Heart right ventricle (tissue), 16 donors: ENCODE results near the gene TTF2. TPM values are rescaled to one million over a fixed set of nuclear protein-coding genes. Genes with fewer than 3 reads are reported as not detected.
A peak's percentile ranks its signal among the peaks of the same experiment; 100 is the strongest.

Source experiments
- ATAC-seq, 8 donors: fragments of 200-7000 bp; cut with Tn5 transposase; one replicate each; pipeline ENCODE4 v1.9.1; 2020; ENCODE audit warnings: mild to moderate bottlenecking in 8 of 8, moderate library complexity in 8 of 8, moderate number of reproducible peaks in 1 of 8
- DNase-seq, 2 donors: peaks; one replicate each; pipeline ENCODE4 v3.0.0-alpha.2; 2020
- H3K27ac ChIP-seq, 10 donors: fragments of 200-600 bp; sonication (generic) in 2 of 10; one replicate each; pipeline versions ENCODE4 v1.5.0 to v1.8.0; 2020 to 2022; ENCODE audit warnings: mild to moderate bottlenecking in 3 of 10
- H3K27me3 ChIP-seq, 7 donors: fragments of 200-600 bp; one replicate each; pipeline ENCODE4 v1.8.0; 2021 to 2022; ENCODE audit warnings: mild to moderate bottlenecking in 2 of 7
- H3K36me3 ChIP-seq, 9 donors: fragments of 200-600 bp; sonication (generic) in 1 of 9; one replicate each; pipeline versions ENCODE4 v1.5.0 to v1.8.0; 2020 to 2022; ENCODE audit warnings: mild to moderate bottlenecking in 2 of 9
- H3K4me1 ChIP-seq, 9 donors: fragments of 200-600 bp; sonication (generic) in 1 of 9; one replicate each; pipeline versions ENCODE4 v1.5.0 to v1.8.0; 2020 to 2022; ENCODE audit warnings: mild to moderate bottlenecking in 4 of 9
- H3K4me3 ChIP-seq, 10 donors: fragments of 200-600 bp; sonication (generic) in 2 of 10; one replicate each; pipeline versions ENCODE4 v1.5.0 to v1.8.0; 2020 to 2022; ENCODE audit warnings: mild to moderate bottlenecking in 7 of 10, moderate library complexity in 2 of 10
- H3K9me3 ChIP-seq, 11 donors: fragments of 200-600 bp in 10 of 11; sonication (generic) in 2 of 11; one replicate each; pipeline versions ENCODE4 v1.5.0 to v1.8.0; 2013 to 2022; ENCODE audit warnings: mild to moderate bottlenecking in 2 of 11, control low read depth in 1 of 11, moderate library complexity in 1 of 11
- CTCF ChIP-seq, 9 donors: fragments of 200-600 bp; sonication (generic) in 2 of 9; IDR thresholded peaks; one replicate each; pipeline versions ENCODE4 v1.5.0 to v1.8.0; 2021 to 2022; ENCODE audit warnings: antibody characterized with exemption in 9 of 9, mild to moderate bottlenecking in 5 of 9, moderate library complexity in 1 of 9
- WGBS, 2 donors: extraction: QIAGEN DNeasy Blood & Tissue Kit; methylation state at CpG; one replicate each; pipeline ENCODE4 v1.1.7; 2013; ENCODE audit warnings: inconsistent platforms in 1 of 2; 5-methylcytosine and 5-hydroxymethylcytosine counted together
- intact Hi-C, 10 donors: fragments of 100-400 bp; cut with DNase I; formaldehyde crosslinking; loops; one replicate each; pipeline versions ENCODE4 v1.11.1 to v1.14.2; 2022
- polyA plus RNA-seq, 2 donors: library from polyadenylated mRNA; stranded (reverse); fragments of 200-250 nt; gene quantifications; one replicate each; pipeline ENCODE4 v1.2.3, GENCODE V29; 2013
- total RNA-seq, 10 donors: library from RNA; stranded (reverse); fragmentation: NEBNext Ultra II Directional in 3 of 10; extraction: Animal tissue kit (Norgen Biotek cat#: 25700) in 3 of 10; gene quantifications; one replicate each; pipeline versions ENCODE4 v1.2.1 to v1.2.4, GENCODE V29; 2021 to 2023
- donor health status: Arrhythmogenic right ventricular cardiomyopathy.
- donor health status: ischemic (EF 13 %, LVEDD 7.1; RV severe dilation, severe dysfunction).
- donor health status: healthy with polysubstance abuse.
- donor health status: DM: no; HTN: yes; CAD: no.
- donor health status: DM: no; HTN: no; CAD: no.
- donor health status: ischemic (EF 25% LVEDD 6.9; RV normal size, moderate dysfunction).
- donor health status: ischemic (EF 25% LVEDD 5.7; RV mildly dilated, moderate dysfunction).
- donor health status: healthy.
- donor health status: DM: yes; HTN: yes; CAD: no.
- donor health status: Ischemic cardiomyopathy.
- donor health status: ischemic (EF 35%, LVEDD 5.7; RV mildly dilated, moderate dysfunction).
- donor health status: nonischemic (EF 11% LVEDD 7.7; RV severe dilation, severe dysfunction).
- donor health status: DM: yes; HTN: yes; CAD: no.
- donor health status: PGD.
- donor health status: ischemic (EF 29% LVEDD 5.4; RV normal size, mild dysfunction).
- donor health status: nonischemic (EF 23%, LVEDD 6.1; RV moderate dilation, normal function).

Gene TTF2
- total and polyA plus RNA-seq, 12 donors = 2.0 to 19.0 (median 9.5) TPM

GRCh38 chr1:117015724-117016123 lies 44.4 kb upstream of the TTF2 start:
- intact Hi-C loops = no loop called here
- no peak for DNase-seq
- H3K27me3 ChIP-seq = no peaks in the 10 kb centered on the region
- WGBS, 2 donors = 92 to 94% methylated on average over 3 of the region's 3 CpGs
- ATAC-seq = no peak
- H3K4me1 ChIP-seq = peaks cover 0 to 13% (median 0%) of the 10 kb centered on the region in 9 donors
- no peak for TF ChIP-seq CTCF (IDR thresholded peaks at IDR 0.05)
- no peaks in the 10 kb centered on the region for H3K36me3 ChIP-seq
- H3K4me3 ChIP-seq = no peak overlapping the region
- no peaks in the 10 kb centered on the region for H3K9me3 ChIP-seq
- H3K27ac ChIP-seq = no peak overlapping the region

- no peaks in the 10 kb centered on the region for H3K9me3 ChIP-seq
- intact Hi-C loops = no loop called here
- DNase-seq (no peak), ATAC-seq (no peak)
- no peak for TF ChIP-seq CTCF (IDR thresholded peaks at IDR 0.05)
- H3K36me3 ChIP-seq = no peaks in the 10 kb centered on the region
- WGBS, 2 donors = 81 to 83% methylated on average over 4 of the region's 4 CpGs
- peaks cover 0 to 13% (median 0%) of the 10 kb centered on the region in 9 donors for H3K4me1 ChIP-seq
- H3K27me3 ChIP-seq = no peaks in the 10 kb centered on the region
- H3K4me3 ChIP-seq = no peak overlapping the region
- H3K27ac ChIP-seq = peak overlapping the region in 2 of 10 donors; percentile 50 to 65
These were observed 43.1 kb upstream of the TTF2 start for GRCh38 chr1:117017062-117017461.

GRCh38 chr1:117017648-117018047 lies 42.5 kb upstream of the TTF2 start:
- Histone ChIP-seq H3K36me3 (no peaks in the 10 kb centered on the region), H3K4me1 (peaks cover 0 to 13% (median 0%) of the 10 kb centered on the region in 9 donors), H3K27ac (peak overlapping the region in 4 of 10 donors; percentile 8 to 65 (median 38)), H3K9me3 (no peaks in the 10 kb centered on the region), H3K4me3 (no peak overlapping the region), H3K27me3 (no peaks in the 10 kb centered on the region)
- ATAC-seq (peak in 7 of 8 donors; percentile 58 to 94 (median 86)), DNase-seq (peak in 1 of 2 donors; percentile 49)
- 45 to 61% methylated on average over 3 of the region's 3 CpGs for WGBS, 2 donors
- intact Hi-C loops = no loop called here
- no peak for TF ChIP-seq CTCF (IDR thresholded peaks at IDR 0.05)

- Histone ChIP-seq H3K4me1 (peaks cover 0 to 13% (median 0%) of the 10 kb centered on the region in 9 donors), H3K27ac (no peak overlapping the region), H3K27me3 (no peaks in the 10 kb centered on the region), H3K4me3 (no peak overlapping the region), H3K36me3 (no peaks in the 10 kb centered on the region), H3K9me3 (no peaks in the 10 kb centered on the region)
- ATAC-seq (no peak), DNase-seq (no peak)
- no peak for TF ChIP-seq CTCF (IDR thresholded peaks at IDR 0.05)
- intact Hi-C loops = no loop called here
- 30 to 36% methylated on average over 1 of the region's 1 CpG for WGBS, 2 donors
These were observed 39.5 kb upstream of the TTF2 start for GRCh38 chr1:117020526-117021156.
